Activated gamma-delta T cell treated with anti-CD3 and anti-CD28 coated beads, Interleukin-2, amount 50 U/mL, for 16 hours (primary cell): ENCODE data around the gene NANOS3.

ENCODE experiments used
- DNase-seq: peaks from one replicate; pipeline ENCODE4 v3.0.0-alpha.2; 2020; ENCODE audit warnings: low read depth

Gene NANOS3

GRCh38 chr19:13885826-13886365, 9.0 kb downstream of the NANOS3 start:
- DNase-seq, result no peak

GRCh38 chr19:13887018-13887436, 10.1 kb downstream of the NANOS3 start:
- peak; percentile 48 for DNase-seq

- DNase-seq, result no peak
These were observed 10.6 kb downstream of the NANOS3 start for GRCh38 chr19:13887517-13887916.

GRCh38 chr19:13888281-13888680, 11.3 kb downstream of the NANOS3 start:
- DNase-seq, result no peak

- no peak for DNase-seq
These were observed 13.2 kb downstream of the NANOS3 start for GRCh38 chr19:13890136-13890535.

- no peak for DNase-seq
These were observed 15.9 kb downstream of the NANOS3 start for GRCh38 chr19:13892870-13893269.

- DNase-seq, result no peak
These were observed 17.6 kb downstream of the NANOS3 start for GRCh38 chr19:13894552-13894951.

- DNase-seq, result no peak
These were observed 19.3 kb downstream of the NANOS3 start for GRCh38 chr19:13896227-13896626.

- DNase-seq, result no peak
These were observed 22.5 kb downstream of the NANOS3 start for GRCh38 chr19:13899393-13899792.

- no peak for DNase-seq
These were observed 23.1 kb downstream of the NANOS3 start for GRCh38 chr19:13899912-13900584.

GRCh38 chr19:13902993-13903555, 26.1 kb downstream of the NANOS3 start:
- DNase-seq, result no peak

GRCh38 chr19:13905634-13906520, 28.9 kb downstream of the NANOS3 start, which contains the start of the genes BRME1 and CC2D1A:
Gene BRME1, minus strand, starts transcription at chr19:13906117. Its CDS starts 1,225 bp downstream, at chr19:13904892.
Gene CC2D1A, plus strand, starts transcription at chr19:13906201. Its CDS starts 241 bp downstream, at chr19:13906442.
- peak; percentile 92 for DNase-seq

- no peak for DNase-seq
These were observed 29.6 kb downstream of the NANOS3 start for GRCh38 chr19:13906521-13906904.

- DNase-seq, result no peak
These were observed 30.0 kb downstream of the NANOS3 start for GRCh38 chr19:13906910-13907309.

- DNase-seq, result no peak
These were observed 31.7 kb downstream of the NANOS3 start for GRCh38 chr19:13908674-13909073.

- DNase-seq, result no peak
These were observed 32.5 kb downstream of the NANOS3 start for GRCh38 chr19:13909430-13909829.

- no peak for DNase-seq
These were observed 36.4 kb downstream of the NANOS3 start for GRCh38 chr19:13913352-13913751.

GRCh38 chr19:13914777-13915176, 37.8 kb downstream of the NANOS3 start:
- no peak for DNase-seq

- no peak for DNase-seq
These were observed 41.0 kb downstream of the NANOS3 start for GRCh38 chr19:13917888-13918406.

- no peak for DNase-seq
These were observed 41.9 kb downstream of the NANOS3 start for GRCh38 chr19:13918726-13919411.

- no peak for DNase-seq
These were observed 43.6 kb downstream of the NANOS3 start for GRCh38 chr19:13920524-13920923.
